CD4-positive, alpha-beta T cell treated with Interleukin-2 at 100 ng/mL for 4 hours (primary cell): Measurements from ENCODE around the gene GPD2.
A peak's percentile ranks its signal among the peaks of the same experiment; 100 is the strongest.

Source experiments
- DNase-seq: peaks from one replicate; pipeline ENCODE4 v3.0.0-alpha.2; 2020; ENCODE audit warnings: low spot score

The GPD2 gene

DNA sequence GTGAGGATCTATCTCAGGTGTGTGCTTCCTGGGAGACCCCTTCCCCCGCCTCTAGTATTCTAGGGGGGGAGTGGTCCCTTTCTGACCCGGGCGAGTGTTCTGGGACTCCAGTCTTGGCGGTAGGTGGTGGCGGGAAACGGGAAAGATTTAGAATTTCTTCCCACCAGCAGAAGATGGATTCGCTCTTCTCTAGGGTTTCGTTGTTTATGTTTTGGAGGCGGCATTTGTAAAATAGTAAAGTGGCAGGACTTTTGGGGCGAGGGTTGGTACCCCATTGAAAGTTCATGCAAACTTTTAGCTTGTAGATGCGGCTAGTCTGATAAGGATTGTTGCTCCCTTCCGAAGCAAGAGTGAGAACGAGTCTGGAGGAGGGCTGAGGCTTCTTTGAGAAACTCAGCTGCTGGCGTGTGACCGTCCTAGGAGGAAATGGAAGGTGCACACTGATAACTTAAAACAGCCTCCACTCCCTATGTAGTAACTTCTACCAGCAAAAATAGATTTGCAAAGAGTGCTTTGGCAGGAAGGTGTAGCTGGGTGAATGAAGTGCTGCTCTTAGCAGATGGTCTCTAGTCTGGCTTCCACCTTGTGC is 412 bp downstream of the GPD2 start:
- DNase-seq, result peak; percentile 20

DNA sequence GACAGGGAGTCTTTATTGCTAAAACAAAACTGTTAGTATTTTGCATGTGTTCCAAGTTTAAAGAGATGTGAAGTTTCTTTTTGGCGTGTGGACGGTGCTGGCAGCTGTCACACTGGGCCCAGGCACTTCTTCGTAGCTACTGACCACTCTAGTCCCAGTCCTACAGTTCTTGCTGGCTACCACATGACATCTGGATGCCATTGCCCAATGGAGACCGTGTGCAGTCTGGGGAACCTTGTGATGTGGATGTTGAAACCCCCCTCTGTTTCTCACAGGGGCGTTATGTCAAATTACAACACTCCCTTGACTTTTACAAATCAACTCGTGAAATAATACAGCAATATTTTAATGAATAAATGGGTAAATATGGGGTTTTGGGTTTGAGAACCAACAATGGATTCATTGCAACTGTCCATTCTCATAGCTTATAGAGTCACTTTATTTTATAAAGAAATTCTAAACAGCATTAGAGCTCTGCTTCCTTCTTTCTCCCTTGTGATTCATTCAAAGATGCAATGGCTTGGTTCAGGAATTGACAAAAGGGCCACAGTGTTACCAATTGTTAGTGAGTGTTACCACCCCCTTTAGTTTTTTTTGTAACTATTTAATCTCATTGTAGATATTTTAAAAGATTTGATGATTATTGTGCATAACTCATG is 1.2 kb downstream of the GPD2 start:
- DNase-seq, result no peak

DNA sequence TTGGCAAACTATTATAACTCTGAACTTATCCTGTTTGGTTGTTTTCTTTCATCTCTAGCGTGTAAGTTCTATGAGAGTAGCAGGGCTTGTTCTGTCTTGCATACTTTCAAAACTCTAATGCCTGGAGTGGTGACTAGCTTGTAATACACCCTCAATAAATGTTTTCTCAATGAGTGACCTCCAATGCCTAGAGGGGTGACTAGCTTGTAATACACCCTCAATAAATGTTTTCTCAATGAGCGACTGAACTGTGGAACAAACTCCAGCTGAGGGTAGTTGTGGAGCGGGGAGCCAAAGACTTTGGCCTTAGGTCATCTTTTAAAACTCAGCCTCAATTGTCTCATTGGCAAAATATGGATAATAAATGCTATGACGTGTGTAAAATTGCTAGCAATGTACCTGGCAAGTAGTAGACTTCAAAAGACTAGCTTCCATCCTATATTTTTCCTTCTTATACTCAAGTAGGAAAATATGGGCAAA is 1.8 kb downstream of the GPD2 start:
- no peak for DNase-seq

DNA sequence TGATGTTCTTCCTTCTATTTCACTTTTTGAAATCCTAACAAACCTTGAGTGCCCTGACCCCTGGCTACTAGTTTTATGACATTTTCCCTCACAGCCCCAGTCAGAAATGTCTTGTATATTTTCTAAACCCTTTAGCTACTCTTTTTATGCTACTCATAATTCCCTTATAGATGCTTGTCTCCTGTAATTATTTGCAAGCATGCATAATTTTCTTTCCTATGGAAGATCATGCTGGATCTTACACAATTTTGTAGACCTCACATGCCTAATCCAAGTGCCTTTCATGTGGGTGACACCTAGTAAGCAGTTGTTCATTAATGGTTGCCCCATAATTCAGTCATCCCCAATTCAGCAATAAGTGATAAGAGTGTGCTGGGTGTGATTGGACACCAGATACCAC is 6.9 kb downstream of the GPD2 start:
- DNase-seq, result no peak

DNA sequence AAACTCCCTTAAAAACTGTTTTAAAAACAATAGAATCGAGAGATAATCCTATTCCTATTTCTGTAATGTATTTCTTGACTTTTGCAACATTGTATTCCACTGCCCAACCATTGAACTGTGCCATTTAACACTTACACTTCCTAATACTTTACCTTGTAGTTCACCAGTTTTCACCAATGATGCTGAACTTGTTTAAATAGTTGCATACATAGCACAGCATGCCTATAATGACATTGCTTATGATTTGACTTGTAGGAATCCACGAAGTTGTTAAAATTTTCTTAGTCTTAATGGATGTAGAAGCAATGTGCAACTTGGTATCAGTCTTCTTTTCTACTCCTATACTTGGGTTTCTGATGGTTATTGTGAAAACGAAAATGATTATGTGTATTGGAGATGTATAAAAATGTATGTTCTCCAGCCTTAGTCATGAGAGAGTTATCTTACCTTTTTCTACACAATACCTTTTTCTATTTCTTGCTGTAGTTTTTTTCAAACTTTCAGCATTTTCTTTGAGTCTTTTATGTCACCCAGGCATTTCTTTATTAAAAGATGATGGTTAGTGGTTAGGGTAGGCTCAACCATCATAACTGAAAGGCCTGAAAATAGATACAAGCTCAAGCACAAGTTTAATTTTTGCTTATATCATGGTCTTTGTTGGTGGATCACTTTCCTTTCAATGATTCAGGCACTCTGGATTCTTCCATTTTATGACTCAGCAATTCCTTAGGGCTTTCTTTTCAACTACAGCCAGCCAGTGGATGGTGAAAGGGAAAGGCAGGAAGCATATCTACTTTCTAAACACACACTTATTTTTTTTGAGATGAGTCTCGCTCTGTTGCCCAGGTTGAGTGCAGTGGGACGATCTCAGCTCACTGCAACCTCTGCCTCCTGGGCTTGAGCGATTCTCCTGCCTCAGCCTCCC is 9.4 kb downstream of the GPD2 start:
- no peak for DNase-seq

DNA sequence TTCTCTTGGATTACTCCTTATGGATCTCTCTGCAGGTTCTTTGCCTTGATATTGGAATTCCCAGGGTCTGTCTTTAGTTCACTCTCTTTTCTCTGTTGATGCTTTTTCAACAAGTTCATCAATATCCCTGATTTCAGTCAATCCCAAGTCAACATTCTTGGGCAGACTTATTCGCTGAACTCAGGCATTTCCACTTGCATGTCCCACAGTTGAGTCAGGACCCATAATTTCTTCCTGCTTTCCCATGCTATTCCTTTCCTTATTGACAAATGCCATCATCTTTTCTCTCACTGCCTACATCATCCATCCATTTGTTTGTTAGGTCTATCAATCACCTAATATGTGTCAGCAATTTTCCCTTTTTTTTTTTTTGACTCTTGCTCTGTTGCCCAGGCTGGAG is 11.6 kb downstream of the GPD2 start:
- no peak for DNase-seq

DNA sequence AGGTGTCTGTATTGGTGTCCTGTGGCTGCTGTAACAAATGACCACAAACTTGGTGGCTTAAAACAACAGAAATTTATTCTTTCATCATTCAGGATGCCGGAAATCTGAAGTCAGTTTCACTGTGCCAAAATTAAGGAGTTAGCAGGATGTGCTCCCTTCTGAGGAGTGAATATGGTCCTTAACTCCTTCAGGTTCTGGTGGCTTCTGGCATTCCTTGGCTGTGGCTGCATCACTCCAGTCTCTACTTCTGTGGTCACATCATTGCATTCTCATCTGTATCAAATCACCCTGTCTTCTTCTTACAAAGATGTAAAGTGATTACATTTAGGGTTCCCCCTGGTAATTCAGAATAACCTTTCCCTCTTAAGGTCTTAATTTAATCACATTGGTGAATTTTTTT is 12.6 kb downstream of the GPD2 start:
- DNase-seq, result no peak

DNA sequence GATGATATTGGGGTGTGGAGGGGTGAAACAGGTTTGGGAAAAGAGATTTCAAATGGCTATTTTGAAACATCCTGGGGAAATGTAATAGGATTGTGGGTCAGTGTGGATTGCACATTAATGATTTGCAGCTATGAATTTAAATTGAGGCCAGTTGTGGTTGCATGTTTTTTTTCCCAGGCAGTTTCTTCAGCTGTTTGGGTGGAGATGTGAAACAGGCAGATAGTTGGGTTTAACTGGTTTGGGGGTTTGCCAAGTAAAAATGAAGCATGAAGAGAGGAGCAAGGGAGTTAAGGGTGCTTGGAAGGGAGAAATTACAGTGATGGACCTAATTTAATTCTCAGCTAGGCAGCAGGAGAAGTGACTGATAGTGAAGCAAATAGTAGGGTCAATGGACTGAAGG is 16.8 kb downstream of the GPD2 start:
- DNase-seq, result no peak

DNA sequence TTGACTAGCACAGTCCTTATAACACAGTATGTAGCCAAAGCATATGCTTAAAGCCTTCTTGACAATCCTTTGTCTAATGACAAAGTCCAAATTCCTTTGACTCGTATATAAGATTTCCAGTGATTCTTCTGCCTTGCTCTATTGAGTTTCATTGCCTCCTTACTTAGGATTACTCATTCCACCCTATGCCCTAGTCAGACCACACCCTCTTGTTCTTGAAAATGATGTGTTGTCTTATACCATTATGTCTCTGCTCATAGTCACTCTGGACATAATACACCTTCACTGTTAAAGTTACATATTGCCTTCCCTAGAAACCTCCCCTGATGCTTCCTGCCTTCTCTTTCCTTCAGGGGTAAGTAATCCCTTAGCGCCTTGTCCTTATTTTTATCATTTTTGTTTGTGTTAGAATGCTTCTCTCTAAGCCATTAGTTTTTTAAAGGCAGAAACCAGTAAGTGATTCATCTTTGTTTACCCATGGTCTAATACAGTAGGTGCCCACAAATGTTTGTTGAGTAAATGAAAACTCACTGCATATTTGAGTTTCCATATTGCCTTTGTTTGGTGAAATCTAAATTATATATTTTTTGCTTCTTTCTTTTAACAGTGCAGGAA is 19.3 kb downstream of the GPD2 start:
- DNase-seq, result no peak

DNA sequence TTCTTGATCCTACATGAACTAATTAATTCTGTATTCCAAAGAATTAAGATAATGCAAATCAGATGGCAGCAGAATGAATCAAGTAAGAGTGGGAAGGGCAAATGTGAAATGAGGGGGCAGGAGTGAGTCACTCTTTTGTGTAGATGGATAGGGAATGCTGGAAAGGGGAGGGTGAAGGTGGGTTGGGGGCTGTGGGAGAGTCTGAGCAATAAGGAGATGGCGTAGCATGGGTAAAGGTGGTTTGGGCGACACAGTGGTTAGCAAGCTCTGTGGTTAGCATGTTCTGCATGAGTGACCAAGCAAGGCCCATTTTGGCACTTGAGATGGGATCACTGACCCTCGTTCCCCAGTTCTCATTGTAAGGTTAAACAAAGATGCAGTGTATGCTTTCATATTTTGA is 20.4 kb downstream of the GPD2 start:
- no peak for DNase-seq

DNA sequence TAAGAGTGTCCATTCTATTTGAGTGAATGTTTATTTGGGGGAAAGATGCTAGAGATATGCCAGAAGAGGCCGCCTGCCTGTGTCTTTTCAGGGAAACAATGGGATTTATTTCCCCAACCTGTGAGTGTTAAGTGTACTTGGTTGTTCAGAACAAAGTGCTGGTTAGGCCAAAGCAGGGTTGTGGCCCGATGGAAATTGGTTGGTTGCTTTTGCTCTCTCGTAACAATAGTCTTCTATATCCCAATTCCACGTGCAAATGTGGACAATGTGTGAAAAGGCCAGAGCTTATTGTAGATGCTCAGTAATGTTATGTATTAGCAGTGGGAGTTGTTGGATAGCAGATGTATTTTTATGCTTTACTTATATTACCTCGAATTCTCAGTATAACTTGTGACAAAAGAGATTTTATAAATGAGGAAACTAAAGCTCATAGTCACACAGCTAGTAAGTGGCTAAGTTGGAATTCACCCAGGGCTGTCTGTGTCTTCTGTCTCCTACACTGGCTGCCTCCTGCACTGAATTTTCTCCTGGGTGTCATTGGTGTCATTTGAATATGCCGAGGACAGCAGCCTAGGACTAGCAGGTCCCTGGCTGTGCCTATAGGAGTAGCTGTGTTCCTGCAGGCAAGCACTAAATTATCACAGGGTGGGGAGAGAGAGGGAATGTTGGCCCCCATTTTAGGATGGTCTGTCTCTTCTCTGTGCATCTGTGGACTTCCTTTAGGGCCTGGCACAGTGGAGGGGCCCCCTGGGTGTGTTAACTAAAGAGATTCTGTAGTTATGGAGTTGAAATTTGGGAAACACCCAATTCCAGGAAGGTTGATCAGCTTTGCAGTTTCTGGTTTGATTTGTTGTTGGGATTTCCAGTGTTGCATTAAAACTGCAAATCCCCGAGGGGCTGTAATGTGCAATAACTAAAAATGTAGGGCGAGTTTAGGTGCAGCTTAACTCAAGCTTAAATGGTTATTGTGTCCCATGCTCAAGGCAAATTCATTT is 21.6 kb downstream of the GPD2 start:
- no peak for DNase-seq

DNA sequence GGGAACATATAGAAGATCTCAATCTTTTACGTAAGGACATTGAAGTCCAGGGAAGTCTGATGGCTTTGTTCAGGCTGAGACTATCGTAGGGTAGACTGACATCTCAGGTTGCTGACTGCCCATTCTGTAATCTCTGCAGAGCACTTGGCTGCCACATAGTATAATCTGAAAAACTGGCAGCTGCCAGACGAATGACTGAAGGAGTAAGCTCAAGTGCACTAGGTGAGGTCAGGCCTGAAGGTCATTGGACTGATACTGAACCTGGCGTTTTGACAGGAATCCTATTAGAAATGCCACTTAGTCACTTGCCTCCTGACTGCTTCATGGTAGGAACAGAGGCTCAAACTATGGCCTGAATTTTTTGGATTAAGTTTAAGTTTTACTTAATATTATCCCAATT is 23.5 kb downstream of the GPD2 start:
- DNase-seq, result no peak

DNA sequence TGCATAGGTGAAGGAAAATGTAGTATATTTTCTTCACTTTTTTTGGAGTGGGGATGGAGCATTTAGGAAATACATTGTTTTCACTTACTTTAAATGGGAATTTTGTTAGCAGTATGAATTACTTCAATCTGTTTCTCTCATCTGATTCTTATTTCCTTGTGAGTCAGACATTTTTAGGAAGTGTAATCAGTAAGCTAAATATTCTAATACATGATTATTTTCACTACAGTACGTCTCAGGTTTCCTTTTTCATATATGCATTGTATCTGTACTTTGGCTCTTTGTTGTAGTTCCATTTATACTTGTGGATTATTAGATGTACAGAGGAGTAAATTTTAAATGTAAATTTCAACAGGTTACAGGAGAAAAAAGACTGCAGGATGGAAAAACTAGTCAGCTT is 27.9 kb downstream of the GPD2 start:
- no peak for DNase-seq

DNA sequence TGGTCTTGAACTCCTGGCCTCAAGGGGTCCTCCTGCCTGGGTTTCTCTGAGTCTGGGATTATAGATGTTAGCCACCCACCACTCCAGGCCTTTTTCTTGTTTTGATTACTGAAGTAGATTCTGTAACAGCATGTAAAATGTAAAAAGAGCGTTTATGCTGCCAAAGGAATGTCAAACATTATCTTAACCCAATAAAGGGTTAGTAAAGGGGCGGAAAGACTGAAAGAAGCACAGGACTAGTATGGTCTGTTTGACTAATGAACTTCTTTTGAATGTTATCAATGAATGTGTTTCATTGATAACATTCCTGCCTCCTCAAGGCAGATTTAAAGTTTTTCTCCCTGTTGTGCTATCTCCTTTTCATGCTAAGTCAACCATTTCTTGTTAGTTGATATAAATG is 29.4 kb downstream of the GPD2 start:
- DNase-seq, result no peak

DNA sequence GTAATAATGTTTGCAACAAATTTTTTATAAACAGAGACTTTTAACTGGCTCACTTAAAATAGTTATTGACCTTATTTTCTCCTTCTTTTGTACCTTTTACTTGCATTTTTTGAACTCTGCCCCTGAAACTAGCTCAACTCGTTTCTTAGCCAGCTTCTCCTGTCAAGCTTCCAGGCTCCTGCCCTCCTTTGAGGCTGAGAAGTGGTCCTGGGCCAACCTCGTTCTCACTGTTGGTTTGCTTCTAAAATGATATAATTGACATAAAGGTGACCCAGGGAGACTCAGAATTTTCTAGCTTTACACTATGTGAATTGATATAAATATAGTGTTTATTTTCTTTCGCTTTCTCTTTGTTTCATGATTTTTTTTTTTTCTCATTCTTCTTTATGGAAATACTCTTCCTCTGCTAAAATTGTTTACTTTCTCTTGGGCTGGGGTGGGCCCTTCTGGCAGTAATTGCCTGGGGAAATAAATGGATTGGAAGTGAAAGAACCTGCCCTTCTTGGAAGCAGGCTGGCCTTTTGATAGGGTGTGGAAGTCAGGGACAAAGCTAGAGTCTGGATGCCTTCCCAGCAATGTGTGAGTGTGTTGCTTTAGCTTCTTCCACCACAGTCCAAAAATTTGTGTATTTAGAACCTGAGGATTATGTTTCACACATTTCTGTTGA is 30.7 kb downstream of the GPD2 start:
- DNase-seq, result no peak

DNA sequence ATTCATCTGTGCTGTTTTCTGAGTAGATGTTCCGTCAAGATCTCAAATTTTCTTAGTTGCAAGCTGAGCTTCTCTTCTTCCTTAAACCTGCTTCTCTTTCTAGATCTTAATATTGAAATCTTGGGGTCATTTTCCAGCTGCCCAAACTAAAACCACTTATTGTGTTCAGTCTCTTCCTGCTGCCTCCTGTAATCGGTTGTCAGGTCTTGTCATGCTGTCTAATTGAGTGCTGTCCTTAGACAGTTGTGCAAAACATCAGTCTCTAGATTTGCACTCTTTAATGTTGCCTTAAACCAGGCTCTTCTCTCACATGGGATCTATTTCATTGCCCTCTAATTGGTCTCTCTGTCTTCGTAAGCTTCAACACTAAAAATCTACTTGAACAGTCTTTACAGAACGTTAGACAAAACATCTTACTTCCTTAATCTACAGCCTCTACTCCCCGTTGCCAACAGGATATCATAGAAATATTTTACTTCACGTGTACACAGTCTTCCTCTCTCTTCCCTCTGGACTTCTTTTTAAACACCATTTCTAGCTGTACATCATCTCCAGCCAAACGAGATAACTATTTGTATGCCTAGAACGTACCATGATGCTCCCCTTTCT is 34.9 kb downstream of the GPD2 start:
- no peak for DNase-seq

DNA sequence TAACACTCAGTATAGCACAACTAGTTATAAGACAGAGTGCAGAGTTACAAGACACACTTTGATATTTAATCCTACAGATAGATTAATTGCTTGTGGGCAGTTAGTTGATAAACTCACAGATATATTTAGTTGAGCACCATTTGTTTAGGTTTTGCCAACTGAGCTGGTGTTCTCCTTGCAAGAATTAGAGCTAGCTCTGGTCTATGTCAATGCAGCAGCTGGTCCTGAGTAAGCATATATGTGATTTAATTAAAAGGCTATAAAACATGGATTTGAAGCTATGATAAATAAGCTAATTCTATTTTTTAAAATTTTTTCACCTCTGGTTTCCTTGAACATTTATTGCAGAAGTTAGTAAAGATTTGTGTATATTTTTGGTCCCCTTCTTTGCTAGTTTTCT is 35.6 kb downstream of the GPD2 start:
- no peak for DNase-seq

DNA sequence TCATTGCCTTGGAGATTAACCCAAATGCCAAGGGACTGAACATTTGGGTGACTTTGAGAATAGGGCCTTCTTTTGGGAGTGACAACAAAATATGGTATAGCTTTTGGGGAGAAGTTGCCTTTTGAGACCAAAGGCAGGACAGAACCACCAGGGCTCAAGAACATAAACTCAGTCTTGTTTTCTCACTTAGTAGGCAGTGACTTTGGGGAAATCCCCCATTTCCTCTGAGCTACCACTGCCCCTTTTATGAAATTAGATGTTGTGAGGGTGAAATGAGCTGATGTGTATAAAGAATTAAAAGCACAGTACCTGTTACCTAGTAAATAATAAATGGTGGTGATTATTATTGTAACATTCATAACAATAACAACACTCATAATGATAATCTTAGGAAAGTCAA is 36.5 kb downstream of the GPD2 start:
- peak; percentile 35 for DNase-seq

DNA sequence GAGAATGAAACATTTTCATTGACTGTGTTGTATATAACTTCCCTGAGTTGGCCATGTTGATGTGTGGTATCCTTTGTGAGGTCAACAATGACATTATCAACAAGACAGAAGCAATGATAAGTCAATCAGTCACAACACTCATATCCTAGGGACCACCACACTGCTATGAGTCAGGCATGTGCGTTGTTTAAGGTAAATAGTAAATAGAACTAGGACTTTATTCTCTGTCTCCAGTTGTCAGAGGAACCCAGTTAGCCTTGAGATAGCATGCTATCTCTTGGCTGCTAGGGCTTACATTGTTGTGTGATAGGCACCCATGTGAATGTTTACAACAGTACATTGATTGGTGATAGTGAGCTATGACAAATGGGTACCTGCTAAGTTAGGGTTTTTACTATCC is 37.3 kb downstream of the GPD2 start:
- DNase-seq, result no peak

DNA sequence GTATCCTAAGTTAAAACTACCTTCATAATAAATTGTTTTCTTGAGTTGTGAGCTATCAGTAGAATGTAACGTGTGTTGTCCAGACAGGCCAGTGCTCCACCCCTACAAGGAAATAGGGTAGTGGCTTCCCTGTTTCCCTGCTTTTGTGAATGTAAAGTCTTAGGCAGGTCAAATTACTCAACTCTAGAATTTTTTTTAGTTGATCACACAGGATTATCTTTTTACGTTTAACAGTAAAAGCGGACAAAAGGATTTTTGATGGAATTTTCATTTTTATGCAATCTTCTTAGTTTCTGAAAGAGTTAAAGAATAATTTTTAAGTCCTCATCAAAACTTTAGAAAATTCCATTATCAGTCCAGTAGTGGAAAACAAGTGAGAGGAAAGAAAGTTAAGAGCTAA is 38.2 kb downstream of the GPD2 start:
- DNase-seq, result no peak
